GM06990 (cell line): ENCODE measurements around the gene SPEF2.

Experiments
- DNase-seq: peaks from one replicate; pipeline ENCODE4 v3.0.0-alpha.2; 2011; ENCODE audit not compliant: insufficient read length; ENCODE audit errors: extremely low read depth
- H3K27me3 ChIP-seq: replicated peaks from 2 replicates; pipeline ENCODE4 v1.6.0; 2011; ENCODE audit warnings: low read length; ENCODE audit not compliant: control insufficient read depth, insufficient read depth
- H3K36me3 ChIP-seq: 2 replicates; pipeline ENCODE4 v1.5.1; 2011; ENCODE audit warnings: low read length; ENCODE audit not compliant: control insufficient read depth, insufficient read depth
- H3K4me3 ChIP-seq: replicated peaks from 2 replicates; pipeline ENCODE4 v1.5.1; 2011; ENCODE audit warnings: low read depth, mild to moderate bottlenecking, control low read depth, low read length
- CTCF ChIP-seq: IDR thresholded peaks from 2 replicates; pipeline ENCODE4 v1.5.1; 2011; ENCODE audit warnings: low read length, control low read depth, mild to moderate bottlenecking, inconsistent platforms; ENCODE audit not compliant: insufficient read depth, poor library complexity, severe bottlenecking

The SPEF2 gene

DNA sequence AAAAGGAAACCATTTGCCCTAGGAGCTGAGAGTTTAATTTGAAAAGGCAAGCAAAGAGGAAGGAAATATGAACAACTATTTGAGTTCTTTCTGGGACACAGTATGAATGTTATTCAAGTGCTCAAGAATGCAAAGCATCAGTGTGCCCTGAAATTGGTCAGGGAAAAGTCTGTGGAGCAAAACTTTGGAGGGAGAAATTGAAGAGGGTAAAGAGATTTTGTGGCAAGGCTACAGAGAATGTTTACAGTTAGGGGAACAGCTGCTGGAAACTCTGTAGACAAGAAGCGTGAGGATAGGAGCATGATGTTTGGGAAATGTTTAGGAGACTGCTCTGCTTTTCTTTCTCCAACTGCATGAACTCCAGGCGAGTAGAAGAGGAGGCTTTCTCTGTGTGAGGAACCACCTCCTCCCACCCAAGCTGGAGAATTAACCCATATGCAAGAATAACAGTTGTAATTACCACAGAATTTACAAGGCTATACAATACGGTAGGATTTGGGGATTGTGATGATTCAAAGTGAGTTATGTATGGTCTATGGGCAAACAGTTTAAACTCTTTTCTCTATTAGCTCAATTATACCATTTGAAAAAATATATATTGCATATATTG, 163.6 kb downstream of the SPEF2 start:
- H3K36me3 ChIP-seq, result no peaks in the 10 kb centered on the region
- no peak overlapping the region for H3K4me3 ChIP-seq
- no peaks in the 10 kb centered on the region for H3K27me3 ChIP-seq
- DNase-seq, result no peak
- TF ChIP-seq CTCF, result no peak

DNA sequence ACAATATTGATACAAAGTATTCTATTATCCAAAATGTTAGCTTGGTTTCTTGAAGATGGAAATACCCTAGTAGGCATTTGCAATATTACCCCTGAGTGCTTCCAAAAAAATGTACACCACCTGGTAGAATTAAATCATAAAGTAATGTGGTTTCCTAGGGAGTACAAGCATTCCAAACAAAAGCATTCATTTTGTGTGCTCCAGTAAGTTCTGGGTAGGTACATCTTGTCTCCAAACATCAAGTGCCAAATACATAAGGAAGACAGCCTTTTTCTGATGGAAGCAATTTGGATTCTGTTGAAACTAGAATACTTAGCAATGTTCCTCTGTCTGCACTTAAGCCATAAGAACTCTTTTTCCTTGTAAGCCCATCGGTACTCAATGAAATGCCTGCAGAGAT, 165.9 kb downstream of the SPEF2 start:
- no peak for TF ChIP-seq CTCF
- Histone ChIP-seq H3K4me3 (no peak overlapping the region), H3K36me3 (no peaks in the 10 kb centered on the region), H3K27me3 (no peaks in the 10 kb centered on the region)
- no peak for DNase-seq

DNA sequence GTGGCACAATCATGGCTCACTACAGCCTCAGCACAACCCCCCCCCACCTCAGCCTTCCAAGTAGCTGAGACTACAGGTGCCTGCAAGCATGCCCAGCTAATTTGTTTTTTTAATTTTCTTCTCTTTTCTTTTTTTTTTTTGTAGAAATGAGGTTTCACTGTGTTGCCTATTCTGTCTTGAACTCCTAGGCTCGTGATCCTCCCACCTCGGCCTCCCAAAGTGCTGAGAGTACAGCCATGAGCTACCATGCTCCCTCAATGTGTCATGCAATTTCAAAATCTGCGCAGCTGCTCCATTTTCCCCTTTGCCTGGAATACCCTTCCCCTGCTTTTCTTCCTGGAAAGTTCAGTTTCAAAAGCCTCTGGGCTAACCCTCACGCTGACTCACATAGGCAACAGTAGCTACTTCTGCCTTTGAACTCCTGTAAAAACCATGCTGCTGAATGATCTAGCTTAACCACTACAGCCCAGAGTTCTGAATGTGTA, 168.0 kb downstream of the SPEF2 start:
- Histone ChIP-seq H3K27me3 (no peaks in the 10 kb centered on the region), H3K4me3 (no peak overlapping the region), H3K36me3 (no peaks in the 10 kb centered on the region)
- TF ChIP-seq CTCF, result no peak
- DNase-seq, result no peak

DNA sequence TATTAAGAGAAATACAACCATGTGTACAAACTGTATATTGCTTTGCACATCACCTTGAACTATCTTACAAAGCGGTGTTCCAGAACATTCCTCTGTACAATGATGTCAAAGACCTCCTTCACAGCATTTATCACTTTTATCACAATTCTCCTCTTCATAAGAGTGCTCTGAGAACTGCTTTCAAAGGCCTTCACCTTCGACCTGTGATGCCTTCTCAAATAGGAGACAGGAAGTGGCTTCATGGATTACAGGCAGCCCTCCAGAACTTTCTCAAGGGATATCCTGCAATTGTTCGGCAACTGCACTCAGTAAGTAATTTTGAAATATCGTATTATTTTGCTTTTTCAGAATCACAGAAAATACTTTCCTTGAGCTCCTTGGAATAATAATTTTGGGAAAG, 171.1 kb downstream of the SPEF2 start:
- H3K27me3 ChIP-seq, result no peaks in the 10 kb centered on the region
- TF ChIP-seq CTCF, result no peak
- no peak overlapping the region for H3K4me3 ChIP-seq
- no peaks in the 10 kb centered on the region for H3K36me3 ChIP-seq
- no peak for DNase-seq

GRCh38 chr5:35789732-35790456, 172.2 kb downstream of the SPEF2 start:
- Histone ChIP-seq H3K36me3 (no peaks in the 10 kb centered on the region), H3K4me3 (no peak overlapping the region), H3K27me3 (no peaks in the 10 kb centered on the region)
- no peak for DNase-seq
- TF ChIP-seq CTCF, result no peak
